Neural cell (in vitro differentiated cells): ENCODE measurements around the gene TMEM125. TPM values are rescaled to one million over a fixed set of nuclear protein-coding genes. Genes with fewer than 3 reads are reported as not detected.

Source experiments
- H2AFZ ChIP-seq: fragments of 200-600, 300-800 bp; sonication (generic), shearing (Covaris generic); 2 replicates; pipeline ENCODE4 v1.6.0; 2014; ENCODE audit warnings: low read depth, mild to moderate bottlenecking, antibody characterized with exemption, low read length, moderate library complexity
- H3F3A ChIP-seq: fragments of 200-600 bp; shearing (Covaris generic); 2 replicates; pipeline ENCODE4 v1.6.1; 2016; ENCODE audit warnings: mild to moderate bottlenecking, moderate library complexity, mixed read lengths, antibody characterized with exemption, low read length; ENCODE audit not compliant: insufficient read depth, poor library complexity, severe bottlenecking
- H3K27ac ChIP-seq: fragments of 200-600, 300-800 bp; sonication (generic), shearing (Covaris generic); 2 replicates; pipeline ENCODE4 v1.5.1; 2014; ENCODE audit warnings: mild to moderate bottlenecking, low read length, moderate library complexity
- H3K27me3 ChIP-seq: fragments of 300-800, 200-600 bp; sonication (generic), shearing (Covaris generic); 2 replicates; pipeline ENCODE4 v1.6.0; 2014; ENCODE audit warnings: mild to moderate bottlenecking, low read depth, low read length, moderate library complexity; ENCODE audit not compliant: insufficient read depth
- H3K36me3 ChIP-seq: fragments of 300-800, 200-600 bp; sonication (generic), shearing (Covaris generic); 2 replicates; pipeline ENCODE4 v1.5.1; 2014; ENCODE audit warnings: mild to moderate bottlenecking, antibody characterized with exemption, low read length, moderate library complexity; ENCODE audit not compliant: insufficient read depth
- H3K4me2 ChIP-seq: fragments of 300-800, 200-600 bp; sonication (generic), shearing (Covaris generic); 2 replicates; pipeline ENCODE4 v1.6.0; 2014; ENCODE audit warnings: mild to moderate bottlenecking, low read length
- H3K4me3 ChIP-seq: fragments of 300-800, 200-600 bp; sonication (generic), shearing (Covaris generic); 2 replicates; pipeline ENCODE4 v1.5.1; 2014; ENCODE audit warnings: mild to moderate bottlenecking, low read length, moderate library complexity
- H3K79me2 ChIP-seq: fragments of 200-600 bp; shearing (Covaris generic); replicated peaks from 2 replicates; pipeline ENCODE4 v1.6.0; 2014; ENCODE audit warnings: mild to moderate bottlenecking, low read length, moderate library complexity; ENCODE audit not compliant: insufficient read depth
- H3K9ac ChIP-seq: fragments of 300-800, 200-600 bp; sonication (generic), shearing (Covaris generic); 2 replicates; pipeline ENCODE4 v1.6.1; 2016; ENCODE audit warnings: mild to moderate bottlenecking, low read length, mixed read lengths
- H3K9me2 ChIP-seq: fragments of 200-600 bp; shearing (Covaris generic); 2 replicates; pipeline ENCODE4 v1.6.1; 2016; ENCODE audit warnings: mild to moderate bottlenecking, low read length, mixed read lengths; ENCODE audit not compliant: insufficient read depth
- H3K9me3 ChIP-seq: fragments of 200-600, 300-800 bp; sonication (generic), shearing (Covaris generic); 2 replicates; pipeline ENCODE4 v1.6.1; 2016; ENCODE audit warnings: mild to moderate bottlenecking, mixed run types, low read length, moderate library complexity, mixed read lengths
- H4K20me1 ChIP-seq: fragments of 200-600 bp; shearing (Covaris generic); 2 replicates; pipeline ENCODE4 v1.6.1; 2016; ENCODE audit warnings: mild to moderate bottlenecking, mixed run types; ENCODE audit not compliant: insufficient read depth
- EP300 ChIP-seq: fragments of 450-650 bp; conservative IDR thresholded peaks from 2 replicates; pipeline ENCODE4 v1.6.1; 2014; ENCODE audit warnings: antibody characterized with exemption, mild to moderate bottlenecking, moderate library complexity; ENCODE audit not compliant: poor library complexity, severe bottlenecking
- EZH2 ChIP-seq: fragments of 200-600, 300-800 bp; shearing (Covaris generic), sonication (generic); IDR thresholded peaks from 2 replicates; pipeline ENCODE4 v1.6.1; 2014; ENCODE audit warnings: antibody characterized with exemption, low read length, borderline replicate concordance, mild to moderate bottlenecking; ENCODE audit not compliant: insufficient read depth, poor library complexity, severe bottlenecking
- MXI1 ChIP-seq: fragments of 450-650 bp; conservative IDR thresholded peaks from 2 replicates; pipeline ENCODE4 v1.6.1; 2014; ENCODE audit warnings: antibody characterized with exemption, mild to moderate bottlenecking; ENCODE audit not compliant: poor library complexity, severe bottlenecking
- POLR2AphosphoS5 ChIP-seq: IDR thresholded peaks from 2 replicates; pipeline ENCODE4 v1.6.1; 2012
- RAD21 ChIP-seq: fragments of 450-650 bp; conservative IDR thresholded peaks from 2 replicates; pipeline ENCODE4 v1.6.1; 2014; ENCODE audit warnings: antibody characterized with exemption, mild to moderate bottlenecking, moderate library complexity
- SMC3 ChIP-seq: fragments of 450-650 bp; conservative IDR thresholded peaks from 2 replicates; pipeline ENCODE4 v1.6.1; 2014; ENCODE audit warnings: antibody characterized with exemption, mild to moderate bottlenecking, moderate library complexity; ENCODE audit not compliant: poor library complexity
- TAF1 ChIP-seq: IDR thresholded peaks from 2 replicates; pipeline ENCODE4 v1.6.1; 2012; ENCODE audit warnings: low read depth
- polyA minus RNA-seq: library from RNA; depleted of rRNA, polyadenylated mRNA; stranded (reverse); fragments of >200 nt; gene quantifications from 2 replicates; pipeline ENCODE4 v1.2.3, GENCODE V29; 2014
- polyA plus RNA-seq: library from polyadenylated mRNA; depleted of rRNA; stranded (reverse); fragments of >200 nt; gene quantifications from 2 replicates; pipeline ENCODE4 v1.2.3, GENCODE V29; 2014
- TF ChIP-seq, protein P1 (sequence below): fragments of 450-650 bp; IDR thresholded peaks from 2 replicates; pipeline ENCODE4 v1.5.1; 2014; ENCODE audit warnings: antibody characterized with exemption, mild to moderate bottlenecking, moderate library complexity; ENCODE audit not compliant: poor library complexity, severe bottlenecking
- TF ChIP-seq, protein P2 (sequence below): IDR thresholded peaks from 2 replicates; pipeline ENCODE4 v1.6.1; 2012; ENCODE audit warnings: borderline replicate concordance

The TMEM125 gene
- polyA plus RNA-seq, result not detected in 2 replicates
- not detected in 2 replicates for polyA minus RNA-seq

DNA sequence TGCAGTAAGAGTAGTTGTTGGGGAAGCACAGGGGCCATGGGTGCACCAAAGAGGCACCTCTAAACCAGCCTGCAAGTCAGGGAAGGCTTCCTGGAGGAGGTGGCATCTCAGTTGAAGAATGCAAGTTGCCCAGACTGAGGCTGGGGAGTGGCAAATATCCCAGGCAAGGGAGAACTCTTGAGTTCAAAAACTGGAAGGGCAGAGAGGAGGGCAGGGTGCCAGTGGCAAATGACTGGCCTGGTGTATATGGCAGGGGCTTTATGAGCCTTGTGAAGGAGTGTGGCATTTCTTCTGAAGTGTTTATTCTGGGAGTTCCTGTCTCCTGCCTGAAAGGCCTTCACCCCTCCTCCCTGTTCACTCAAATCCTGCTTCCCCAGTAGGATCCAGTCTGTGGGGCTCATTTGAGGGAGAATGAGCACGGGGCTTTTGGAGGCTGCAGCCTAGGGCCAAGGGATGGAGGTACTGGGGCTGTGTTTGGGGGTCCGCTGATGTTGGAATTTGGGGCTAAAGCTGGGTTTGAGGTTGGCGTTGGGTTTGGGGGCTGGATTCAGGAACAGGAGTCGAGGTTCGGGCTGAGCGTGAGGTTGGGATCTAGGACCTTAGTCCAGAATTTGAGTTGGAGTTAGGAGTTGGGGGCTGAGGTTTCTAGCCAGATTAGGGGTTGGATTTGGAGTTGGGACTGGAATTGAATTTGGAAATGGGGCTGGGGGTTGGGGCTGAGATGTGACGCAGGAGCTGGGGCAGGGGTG lies at the start of gene TMEM125:
Gene TMEM125 (plus strand): TSS at position 357 of the 749 bp plus-strand sequence. CDS start 2,740 bp downstream, outside the sequence.
- Histone ChIP-seq H3K27me3 (no peaks in the 10 kb centered on the region), H3K4me2 (no peak within 1 kb of the TSS), H3K9me3 (no peaks in the 10 kb centered on the region), H3K9me2 (no peaks in the 10 kb centered on the region), H3K27ac (no peak within 1 kb of the TSS), H3K4me3 (no peak within 1 kb of the TSS), H3K36me3 (no peaks in the 10 kb centered on the region), H3F3A (no peaks in the 10 kb centered on the region), H4K20me1 (no peaks in the 10 kb centered on the region), H3K9ac (no peak within 1 kb of the TSS), H2AFZ (no peak within 1 kb of the TSS), H3K79me2 (no peaks in the 10 kb centered on the region)
- TF ChIP-seq EP300, result no peak
- no peak for TF ChIP-seq MXI1
- TF ChIP-seq POLR2AphosphoS5, result no peak
- TF ChIP-seq SMC3, result no peak
- TF ChIP-seq, protein P1, sequence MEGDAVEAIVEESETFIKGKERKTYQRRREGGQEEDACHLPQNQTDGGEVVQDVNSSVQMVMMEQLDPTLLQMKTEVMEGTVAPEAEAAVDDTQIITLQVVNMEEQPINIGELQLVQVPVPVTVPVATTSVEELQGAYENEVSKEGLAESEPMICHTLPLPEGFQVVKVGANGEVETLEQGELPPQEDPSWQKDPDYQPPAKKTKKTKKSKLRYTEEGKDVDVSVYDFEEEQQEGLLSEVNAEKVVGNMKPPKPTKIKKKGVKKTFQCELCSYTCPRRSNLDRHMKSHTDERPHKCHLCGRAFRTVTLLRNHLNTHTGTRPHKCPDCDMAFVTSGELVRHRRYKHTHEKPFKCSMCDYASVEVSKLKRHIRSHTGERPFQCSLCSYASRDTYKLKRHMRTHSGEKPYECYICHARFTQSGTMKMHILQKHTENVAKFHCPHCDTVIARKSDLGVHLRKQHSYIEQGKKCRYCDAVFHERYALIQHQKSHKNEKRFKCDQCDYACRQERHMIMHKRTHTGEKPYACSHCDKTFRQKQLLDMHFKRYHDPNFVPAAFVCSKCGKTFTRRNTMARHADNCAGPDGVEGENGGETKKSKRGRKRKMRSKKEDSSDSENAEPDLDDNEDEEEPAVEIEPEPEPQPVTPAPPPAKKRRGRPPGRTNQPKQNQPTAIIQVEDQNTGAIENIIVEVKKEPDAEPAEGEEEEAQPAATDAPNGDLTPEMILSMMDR, result no peak
- TF ChIP-seq, protein P2, sequence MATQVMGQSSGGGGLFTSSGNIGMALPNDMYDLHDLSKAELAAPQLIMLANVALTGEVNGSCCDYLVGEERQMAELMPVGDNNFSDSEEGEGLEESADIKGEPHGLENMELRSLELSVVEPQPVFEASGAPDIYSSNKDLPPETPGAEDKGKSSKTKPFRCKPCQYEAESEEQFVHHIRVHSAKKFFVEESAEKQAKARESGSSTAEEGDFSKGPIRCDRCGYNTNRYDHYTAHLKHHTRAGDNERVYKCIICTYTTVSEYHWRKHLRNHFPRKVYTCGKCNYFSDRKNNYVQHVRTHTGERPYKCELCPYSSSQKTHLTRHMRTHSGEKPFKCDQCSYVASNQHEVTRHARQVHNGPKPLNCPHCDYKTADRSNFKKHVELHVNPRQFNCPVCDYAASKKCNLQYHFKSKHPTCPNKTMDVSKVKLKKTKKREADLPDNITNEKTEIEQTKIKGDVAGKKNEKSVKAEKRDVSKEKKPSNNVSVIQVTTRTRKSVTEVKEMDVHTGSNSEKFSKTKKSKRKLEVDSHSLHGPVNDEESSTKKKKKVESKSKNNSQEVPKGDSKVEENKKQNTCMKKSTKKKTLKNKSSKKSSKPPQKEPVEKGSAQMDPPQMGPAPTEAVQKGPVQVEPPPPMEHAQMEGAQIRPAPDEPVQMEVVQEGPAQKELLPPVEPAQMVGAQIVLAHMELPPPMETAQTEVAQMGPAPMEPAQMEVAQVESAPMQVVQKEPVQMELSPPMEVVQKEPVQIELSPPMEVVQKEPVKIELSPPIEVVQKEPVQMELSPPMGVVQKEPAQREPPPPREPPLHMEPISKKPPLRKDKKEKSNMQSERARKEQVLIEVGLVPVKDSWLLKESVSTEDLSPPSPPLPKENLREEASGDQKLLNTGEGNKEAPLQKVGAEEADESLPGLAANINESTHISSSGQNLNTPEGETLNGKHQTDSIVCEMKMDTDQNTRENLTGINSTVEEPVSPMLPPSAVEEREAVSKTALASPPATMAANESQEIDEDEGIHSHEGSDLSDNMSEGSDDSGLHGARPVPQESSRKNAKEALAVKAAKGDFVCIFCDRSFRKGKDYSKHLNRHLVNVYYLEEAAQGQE, result no peak
- no peak for TF ChIP-seq RAD21
- TF ChIP-seq TAF1, result no peak
- TF ChIP-seq EZH2, result no peak

DNA sequence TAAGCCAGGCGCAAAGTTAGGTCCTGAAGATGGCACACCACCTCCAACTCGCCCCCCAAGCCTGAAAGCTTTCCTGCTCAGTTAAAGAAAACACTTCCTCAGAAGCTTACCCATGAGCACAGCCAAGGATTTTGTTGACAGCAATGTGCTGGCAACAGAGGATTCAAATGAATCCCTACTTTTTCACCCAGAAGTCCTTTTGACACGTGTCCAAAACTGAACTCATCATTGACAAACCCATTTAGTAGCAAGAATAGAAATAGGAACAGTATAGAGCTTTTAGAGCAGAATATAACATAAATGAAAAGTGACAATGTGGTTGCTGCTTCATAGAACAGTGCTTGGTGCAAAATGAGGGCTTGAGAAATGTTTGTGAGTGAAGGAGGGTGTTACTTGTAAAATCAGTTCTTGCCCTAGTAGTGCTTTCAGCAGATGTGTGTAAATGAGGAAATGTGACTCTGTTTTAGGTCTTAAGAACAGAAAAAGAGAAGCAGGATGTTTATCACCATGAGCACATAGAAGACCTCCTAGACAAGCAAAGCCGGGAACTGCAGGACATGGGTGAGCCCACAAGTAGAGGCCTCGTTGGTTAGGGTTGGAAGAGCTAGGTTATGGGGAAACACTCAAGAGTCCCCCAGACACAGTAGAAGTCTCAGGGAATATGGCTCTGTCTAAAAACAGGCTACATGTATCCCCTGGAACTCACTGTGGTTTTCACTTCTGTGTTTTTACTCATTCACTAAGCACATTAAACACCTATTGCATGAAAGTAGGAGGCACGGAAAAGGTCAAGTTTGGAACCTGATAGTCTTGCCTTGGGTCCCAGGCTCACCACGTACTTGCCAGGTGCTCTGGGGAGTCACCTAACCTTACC lies 48.6 kb upstream of the TMEM125 start:
- Histone ChIP-seq H3F3A (no peaks in the 10 kb centered on the region), H3K9ac (no peak overlapping the region), H3K27me3 (no peaks in the 10 kb centered on the region), H3K79me2 (no peaks in the 10 kb centered on the region), H3K36me3 (no peaks in the 10 kb centered on the region), H3K4me2 (no peak overlapping the region), H3K9me3 (no peaks in the 10 kb centered on the region), H4K20me1 (no peaks in the 10 kb centered on the region), H3K27ac (no peak overlapping the region), H3K4me3 (no peak overlapping the region), H3K9me2 (no peaks in the 10 kb centered on the region), H2AFZ (no peak overlapping the region)
- TF ChIP-seq, protein P2, result no peak
